Duodenal mucosa (tissue), 2 donors: Measurements from ENCODE around the gene CMYA5.

Experiments used
- H3K27ac ChIP-seq: one replicate; pipeline ENCODE4 v1.7.0; 2013; ENCODE audit warnings: low read depth, low read length
- H3K27me3 ChIP-seq, 2 donors: one replicate each; pipeline ENCODE4 v1.7.0; 2013; ENCODE audit warnings: low read length in 2 of 2, control low read depth in 1 of 2; ENCODE audit not compliant: insufficient read depth in 2 of 2, control insufficient read depth in 1 of 2
- H3K36me3 ChIP-seq, 2 donors: one replicate each; pipeline ENCODE4 v1.7.0; 2013; ENCODE audit warnings: low read length in 2 of 2, control low read depth in 1 of 2; ENCODE audit not compliant: insufficient read depth in 2 of 2, control insufficient read depth in 1 of 2
- H3K4me1 ChIP-seq, 2 donors: one replicate each; pipeline ENCODE4 v1.7.0; 2013; ENCODE audit warnings: low read length in 2 of 2, control low read depth in 1 of 2; ENCODE audit not compliant: insufficient read depth in 2 of 2, control insufficient read depth in 1 of 2
- H3K4me3 ChIP-seq, 2 donors: one replicate each; pipeline ENCODE4 v1.7.0; 2013; ENCODE audit warnings: low read length in 2 of 2, low read depth in 1 of 2
- H3K9ac ChIP-seq, 2 donors: one replicate each; pipeline ENCODE4 v1.7.0; 2013; ENCODE audit warnings: low read length in 2 of 2, low read depth in 1 of 2
- H3K9me3 ChIP-seq, 2 donors: one replicate each; pipeline ENCODE4 v1.7.0; 2013; ENCODE audit warnings: low read length in 2 of 2, control low read depth in 1 of 2; ENCODE audit not compliant: control insufficient read depth in 1 of 2

CMYA5 gene

DNA sequence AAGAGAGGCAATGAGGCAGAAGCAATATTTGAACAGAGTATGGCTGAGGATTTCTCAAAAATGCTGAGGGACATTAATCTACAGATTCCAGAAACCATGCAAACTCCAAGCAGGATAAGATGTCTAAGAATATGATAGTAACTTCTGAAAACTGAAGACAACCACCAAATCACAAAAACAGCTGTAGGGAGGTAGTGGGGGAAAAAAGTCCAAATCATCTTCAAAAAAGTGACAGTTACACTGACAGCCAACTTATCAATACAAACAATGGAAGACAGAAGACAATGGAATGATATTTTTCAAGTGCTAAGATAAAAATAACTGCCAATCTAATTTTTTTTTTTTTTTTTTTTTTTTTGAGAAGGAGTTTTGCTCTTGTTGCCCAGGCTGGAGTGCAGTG, 30.5 kb downstream of the CMYA5 start:
- no peak overlapping the region for H3K4me3 ChIP-seq
- no peaks in the 10 kb centered on the region for H3K27me3 ChIP-seq
- H3K9ac ChIP-seq = no peak overlapping the region
- no peak overlapping the region for H3K27ac ChIP-seq
- peaks cover 6 to 14% of the 10 kb centered on the region in 2 donors for H3K9me3 ChIP-seq
- H3K4me1 ChIP-seq = no peaks in the 10 kb centered on the region
- H3K36me3 ChIP-seq = no peaks in the 10 kb centered on the region

DNA sequence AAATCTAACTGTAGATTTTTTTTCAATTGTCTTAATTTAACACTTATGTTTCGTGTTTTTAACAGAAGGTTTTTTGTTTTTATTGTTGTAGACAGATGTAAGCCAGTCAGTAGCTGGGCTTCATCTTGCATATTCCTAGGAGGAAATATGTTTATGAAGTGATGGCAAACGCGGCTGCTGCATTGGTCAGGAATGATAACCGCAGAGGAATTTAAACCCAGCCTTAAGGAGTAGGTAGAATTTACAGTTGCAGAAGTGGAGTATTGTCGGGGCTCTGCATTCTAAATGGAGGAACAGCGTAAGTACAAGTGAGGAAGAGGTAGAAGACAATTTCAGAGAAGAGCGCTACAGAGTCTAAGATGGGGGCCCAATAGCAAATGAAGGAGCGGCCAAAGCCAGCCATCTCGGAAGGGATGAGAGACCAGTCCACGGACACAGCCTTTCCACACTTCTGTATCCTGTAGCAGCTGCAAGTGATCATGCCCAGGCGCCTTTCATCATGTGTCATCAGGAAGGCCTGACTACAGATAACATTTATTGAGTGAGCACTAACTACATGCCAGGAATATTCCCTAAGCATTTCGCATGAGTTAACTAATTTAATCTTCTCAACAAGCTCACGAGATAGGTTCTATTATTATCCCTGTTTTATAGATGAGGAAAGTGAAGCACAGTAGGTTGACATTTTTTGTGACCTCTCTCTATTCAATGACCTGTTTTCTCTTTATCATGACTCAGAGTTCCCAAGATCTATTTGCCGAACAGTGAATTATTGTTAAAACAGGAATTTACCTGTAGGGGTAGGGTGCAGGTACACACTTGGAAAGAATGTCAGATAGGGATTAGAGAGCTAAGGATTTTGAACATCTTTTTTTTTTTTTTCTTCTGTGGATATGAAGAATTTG, 38.1 kb downstream of the CMYA5 start:
- no peak overlapping the region for H3K4me3 ChIP-seq
- no peaks in the 10 kb centered on the region for H3K4me1 ChIP-seq
- H3K27ac ChIP-seq = no peak overlapping the region
- no peaks in the 10 kb centered on the region for H3K9me3 ChIP-seq
- H3K9ac ChIP-seq = no peak overlapping the region
- H3K27me3 ChIP-seq = peaks cover 4 to 6% of the 10 kb centered on the region in 2 donors
- no peaks in the 10 kb centered on the region for H3K36me3 ChIP-seq

DNA sequence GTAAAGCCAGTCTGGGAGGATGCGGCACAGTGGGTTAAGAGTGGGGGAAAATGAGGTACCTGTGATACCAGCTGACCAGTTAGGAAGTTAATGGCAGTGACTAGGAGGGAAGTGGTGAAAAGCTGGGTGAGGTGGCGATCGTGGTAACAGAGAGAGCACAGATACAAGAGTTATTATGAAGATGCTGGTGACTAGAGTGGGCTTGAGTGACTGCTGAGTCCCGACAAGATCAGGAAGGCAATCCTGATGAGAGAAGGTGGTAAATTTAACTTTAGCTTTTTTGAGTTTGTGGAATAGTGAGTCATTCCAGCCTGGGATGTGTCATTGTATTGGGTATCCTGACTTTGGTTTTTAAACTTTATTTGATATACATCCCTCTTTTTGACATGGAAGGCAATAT, 38.8 kb downstream of the CMYA5 start:
- Histone ChIP-seq H3K9me3 (no peaks in the 10 kb centered on the region), H3K4me3 (no peak overlapping the region), H3K27ac (no peak overlapping the region)

DNA sequence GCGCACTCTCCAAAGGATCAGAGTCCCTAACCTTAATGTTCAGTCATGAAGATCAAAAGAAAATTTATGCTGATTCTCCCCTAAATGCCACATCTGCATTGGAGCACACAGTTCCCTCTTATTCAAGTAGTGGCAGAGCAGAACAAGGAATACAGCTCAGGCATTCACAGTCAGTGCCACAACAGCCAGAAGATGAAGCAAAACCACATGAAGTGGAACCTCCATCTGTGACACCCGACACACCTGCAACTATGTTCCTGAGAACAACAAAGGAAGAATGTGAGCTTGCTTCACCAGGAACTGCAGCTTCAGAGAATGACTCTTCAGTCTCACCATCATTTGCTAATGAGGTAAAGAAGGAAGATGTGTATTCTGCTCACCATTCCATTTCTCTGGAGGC, 40.0 kb downstream of the CMYA5 start:
- Histone ChIP-seq H3K9me3 (no peaks in the 10 kb centered on the region), H3K9ac (no peak overlapping the region), H3K4me1 (no peaks in the 10 kb centered on the region), H3K4me3 (no peak overlapping the region), H3K27me3 (peaks cover 4 to 6% of the 10 kb centered on the region in 2 donors), H3K36me3 (no peaks in the 10 kb centered on the region), H3K27ac (no peak overlapping the region)

More for the DNA sequence above, 38.8 kb downstream of the CMYA5 start:
- Histone ChIP-seq H3K9ac (no peak overlapping the region), H3K36me3 (no peaks in the 10 kb centered on the region), H3K4me1 (no peaks in the 10 kb centered on the region), H3K27me3 (peaks cover 4 to 6% of the 10 kb centered on the region in 2 donors)

DNA sequence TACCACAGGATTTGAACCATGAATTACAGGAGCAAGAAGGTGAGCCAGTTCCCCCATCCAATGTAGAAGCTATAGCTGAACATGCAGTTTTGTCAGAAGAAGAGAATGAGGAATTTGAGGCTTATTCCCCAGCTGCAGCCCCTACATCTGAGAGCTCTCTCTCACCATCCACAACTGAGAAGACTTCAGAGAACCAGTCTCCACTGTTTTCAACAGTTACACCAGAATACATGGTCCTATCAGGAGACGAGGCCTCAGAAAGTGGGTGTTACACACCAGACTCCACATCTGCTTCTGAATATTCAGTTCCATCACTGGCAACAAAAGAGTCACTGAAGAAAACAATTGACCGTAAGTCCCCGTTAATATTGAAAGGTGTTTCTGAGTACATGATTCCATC, 40.9 kb downstream of the CMYA5 start:
- Histone ChIP-seq H3K4me1 (no peaks in the 10 kb centered on the region), H3K9ac (no peak overlapping the region), H3K27me3 (peaks cover 4 to 6% of the 10 kb centered on the region in 2 donors), H3K36me3 (no peaks in the 10 kb centered on the region), H3K4me3 (no peak overlapping the region), H3K9me3 (no peaks in the 10 kb centered on the region), H3K27ac (no peak overlapping the region)

DNA sequence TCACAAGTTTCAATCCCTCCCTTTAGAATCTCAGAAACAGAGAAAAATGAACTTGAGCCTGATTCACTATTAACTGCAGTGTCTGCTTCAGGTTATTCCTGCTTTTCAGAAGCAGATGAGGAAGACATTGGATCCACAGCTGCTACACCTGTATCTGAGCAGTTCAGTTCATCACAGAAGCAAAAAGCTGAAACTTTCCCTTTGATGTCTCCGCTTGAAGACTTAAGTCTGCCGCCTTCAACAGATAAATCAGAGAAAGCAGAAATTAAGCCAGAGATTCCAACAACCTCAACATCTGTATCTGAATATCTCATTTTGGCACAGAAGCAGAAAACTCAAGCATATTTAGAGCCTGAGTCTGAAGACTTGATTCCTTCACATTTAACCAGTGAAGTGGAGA, 42.1 kb downstream of the CMYA5 start:
- H3K27ac ChIP-seq = no peak overlapping the region
- H3K4me3 ChIP-seq = no peak overlapping the region
- H3K27me3 ChIP-seq = peaks cover 4 to 6% of the 10 kb centered on the region in 2 donors
- no peaks in the 10 kb centered on the region for H3K4me1 ChIP-seq
- no peaks in the 10 kb centered on the region for H3K9me3 ChIP-seq
- no peak overlapping the region for H3K9ac ChIP-seq
- H3K36me3 ChIP-seq = no peaks in the 10 kb centered on the region

DNA sequence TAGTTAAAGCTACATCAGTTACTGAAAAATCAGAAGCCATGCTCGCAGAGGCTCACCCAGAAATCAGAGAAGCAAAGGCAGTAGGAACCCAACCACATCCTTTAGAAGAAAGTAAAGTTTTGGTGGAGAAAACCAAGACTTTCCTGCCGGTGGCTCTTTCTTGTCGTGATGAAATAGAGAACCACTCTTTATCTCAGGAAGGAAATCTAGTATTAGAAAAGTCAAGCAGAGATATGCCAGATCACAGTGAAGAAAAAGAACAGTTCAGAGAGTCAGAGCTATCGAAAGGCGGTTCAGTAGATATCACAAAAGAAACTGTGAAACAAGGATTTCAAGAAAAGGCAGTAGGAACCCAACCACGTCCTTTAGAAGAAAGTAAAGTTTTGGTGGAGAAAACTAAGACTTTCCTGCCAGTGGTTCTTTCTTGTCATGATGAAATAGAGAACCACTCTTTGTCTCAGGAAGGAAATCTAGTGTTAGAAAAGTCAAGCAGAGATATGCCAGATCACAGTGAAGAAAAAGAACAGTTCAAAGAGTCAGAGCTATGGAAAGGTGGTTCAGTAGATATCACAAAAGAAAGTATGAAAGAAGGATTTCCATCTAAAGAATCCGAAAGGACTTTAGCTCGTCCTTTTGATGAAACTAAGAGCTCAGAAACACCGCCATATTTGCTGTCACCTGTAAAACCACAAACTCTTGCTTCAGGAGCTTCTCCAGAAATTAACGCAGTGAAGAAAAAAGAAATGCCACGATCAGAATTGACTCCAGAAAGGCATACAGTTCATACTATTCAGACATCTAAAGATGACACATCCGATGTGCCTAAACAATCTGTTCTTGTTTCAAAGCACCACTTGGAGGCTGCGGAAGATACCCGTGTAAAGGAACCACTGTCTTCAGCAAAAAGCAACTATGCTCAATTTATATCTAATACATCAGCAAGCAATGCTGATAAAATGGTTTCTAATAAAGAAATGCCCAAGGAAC, 47.2 kb downstream of the CMYA5 start:
- Histone ChIP-seq H3K4me1 (no peaks in the 10 kb centered on the region), H3K9ac (no peak overlapping the region), H3K9me3 (no peaks in the 10 kb centered on the region), H3K27me3 (no peaks in the 10 kb centered on the region), H3K4me3 (no peak overlapping the region), H3K27ac (no peak overlapping the region), H3K36me3 (no peaks in the 10 kb centered on the region)

DNA sequence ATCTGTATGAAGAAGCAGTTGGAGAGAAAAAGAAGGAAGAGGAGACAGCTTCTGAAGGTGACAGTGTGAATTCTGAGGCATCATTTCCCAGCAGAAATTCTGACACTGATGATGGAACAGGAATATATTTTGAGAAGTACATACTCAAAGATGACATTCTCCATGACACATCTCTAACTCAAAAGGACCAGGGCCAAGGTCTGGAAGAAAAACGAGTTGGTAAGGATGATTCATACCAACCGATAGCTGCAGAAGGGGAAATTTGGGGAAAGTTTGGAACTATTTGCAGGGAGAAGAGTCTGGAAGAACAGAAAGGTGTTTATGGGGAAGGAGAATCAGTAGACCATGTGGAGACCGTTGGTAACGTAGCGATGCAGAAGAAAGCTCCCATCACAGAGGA, 48.7 kb downstream of the CMYA5 start:
- Histone ChIP-seq H3K9ac (no peak overlapping the region), H3K9me3 (no peaks in the 10 kb centered on the region), H3K36me3 (no peaks in the 10 kb centered on the region), H3K27me3 (no peaks in the 10 kb centered on the region), H3K27ac (no peak overlapping the region), H3K4me1 (no peaks in the 10 kb centered on the region), H3K4me3 (no peak overlapping the region)

DNA sequence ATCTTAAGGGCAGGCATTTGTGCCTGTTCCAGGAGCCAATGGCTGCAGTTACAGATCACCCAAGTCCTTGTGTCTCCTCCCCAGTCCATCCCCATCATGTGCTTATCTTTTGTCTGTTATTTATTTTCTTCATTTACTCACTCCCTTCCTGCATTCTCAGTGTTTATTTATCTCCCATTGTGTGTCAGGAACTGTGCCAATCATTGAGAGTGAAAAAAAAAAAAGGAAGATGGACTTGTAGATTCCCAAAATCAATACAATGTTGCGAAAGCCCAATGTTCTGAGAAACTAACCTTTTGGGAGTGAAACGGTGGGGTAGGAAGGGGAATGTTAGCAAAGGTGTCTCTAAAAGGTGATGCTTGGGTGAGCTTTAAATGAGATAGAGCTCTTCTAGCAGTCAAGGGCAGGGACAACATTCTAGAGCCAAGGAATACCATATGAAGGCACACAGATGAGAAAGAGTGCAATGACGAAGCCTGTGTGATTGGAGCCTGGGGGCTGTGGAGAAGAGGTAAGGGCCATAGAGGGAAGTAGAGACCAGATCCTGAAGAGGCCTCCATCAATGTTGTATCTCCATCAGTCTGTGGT, 53.0 kb downstream of the CMYA5 start:
- Histone ChIP-seq H3K27me3 (no peaks in the 10 kb centered on the region), H3K36me3 (no peaks in the 10 kb centered on the region), H3K9ac (no peak overlapping the region), H3K9me3 (no peaks in the 10 kb centered on the region), H3K4me3 (no peak overlapping the region), H3K4me1 (no peaks in the 10 kb centered on the region), H3K27ac (no peak overlapping the region)
